Stomach (tissue), 9 donors: ENCODE results near the gene CAVIN2. TPM values are rescaled to one million over a fixed set of nuclear protein-coding genes. Genes with fewer than 3 reads are reported as not detected.

Experiments used
- DNase-seq, 2 donors: peaks; one replicate each; pipeline versions ENCODE4 v3.0.0 to v3.0.0-alpha.2; 2013 to 2019
- H3K27ac ChIP-seq, 5 donors: fragments of 200-600 bp in 4 of 5; sonication (generic) in 4 of 5; one replicate each; pipeline ENCODE4 v1.5.1; 2013 to 2019; ENCODE audit warnings: mild to moderate bottlenecking in 1 of 5, moderate library complexity in 1 of 5
- H3K27me3 ChIP-seq, 3 donors: fragments of 200-600 bp; sonication (generic); one replicate each; pipeline ENCODE4 v1.5.1; 2017 to 2019; ENCODE audit warnings: mixed run types in 1 of 3
- H3K36me3 ChIP-seq, 4 donors: fragments of 200-600 bp; sonication (generic); 1 replicate in 3 of 4; 2 replicates in 1 of 4; pipeline ENCODE4 v1.5.1; 2016 to 2019
- H3K4me1 ChIP-seq, 4 donors: fragments of 200-600 bp; sonication (generic); one replicate each; pipeline ENCODE4 v1.5.1; 2016 to 2019
- H3K4me3 ChIP-seq, 4 donors: fragments of 200-600 bp; sonication (generic) in 3 of 4; one replicate each; pipeline ENCODE4 v1.5.1; 2016 to 2019; ENCODE audit warnings: mild to moderate bottlenecking in 1 of 4
- H3K9me3 ChIP-seq, 4 donors: fragments of 200-600 bp; sonication (generic); one replicate each; pipeline ENCODE4 v1.5.1; 2016 to 2019
- EP300 ChIP-seq: sonication (generic); formaldehyde crosslinking; IDR thresholded peaks from one replicate; pipeline ENCODE4 v1.6.1; 2017; ENCODE audit warnings: antibody characterized with exemption
- POLR2A ChIP-seq, 4 donors: fragments of 450-650 bp; IDR thresholded peaks; one replicate each; pipeline ENCODE4 v1.6.1; 2016; ENCODE audit warnings: antibody characterized with exemption in 4 of 4, control low read depth in 2 of 4, mild to moderate bottlenecking in 1 of 4, moderate library complexity in 1 of 4
- POLR2AphosphoS5 ChIP-seq, 3 donors: sonication (generic); formaldehyde crosslinking; IDR thresholded peaks; one replicate each; pipeline ENCODE4 v1.6.1; 2016; ENCODE audit warnings: antibody characterized with exemption in 3 of 3
- WGBS, 5 donors: extraction: QIAGEN DNeasy Blood & Tissue Kit in 3 of 5; methylation state at CpG; one replicate each; pipeline versions ENCODE4 v1.1.5 to v1.1.7; 2013 to 2018; 5-methylcytosine and 5-hydroxymethylcytosine counted together
- intact Hi-C: fragments of 100-400 bp; cut with DNase I; formaldehyde crosslinking; loops from one replicate; pipeline ENCODE4 v1.15.1; 2023; ENCODE audit warnings: low total_unique reads
- polyA plus RNA-seq, 3 donors: library from polyadenylated mRNA; stranded (reverse); fragments of 200-250 nt; gene quantifications; one replicate each; pipeline ENCODE4 v1.2.3, GENCODE V29; 2013
- total RNA-seq, 5 donors: library from RNA; depleted of rRNA; stranded (reverse); fragments of >200 nt; gene quantifications; one replicate each; pipeline versions ENCODE4 v1.1.0 to v1.2.3, GENCODE V29; 2014 to 2016
- TF ChIP-seq, protein P1 (sequence below), 7 experiments: fragments of 450-650 bp in 4 of 7; fragments of 200-600 bp in 3 of 7; sonication (generic) in 3 of 7; IDR thresholded peaks; one replicate each; pipeline ENCODE4 v1.5.1; 2016 to 2019; ENCODE audit warnings: antibody characterized with exemption in 7 of 7, control low read depth in 2 of 7, mild to moderate bottlenecking in 1 of 7
- donor health status: healthy with polysubstance abuse.
- donor health status: Bipolar disorder and iron deficiency.
- donor health status: healthy.

Gene CAVIN2
- total and polyA plus RNA-seq, 8 donors = 5.8 to 46.3 (median 13.7) TPM

- peaks cover 0 to 16% (median 7%) of the 10 kb centered on the region in 4 donors for H3K4me1 ChIP-seq
- peaks cover 0 to 19% (median 11%) of the 10 kb centered on the region in 4 donors for H3K36me3 ChIP-seq
- 80 to 96% (median 93%) methylated on average over 4 of the region's 4 CpGs for WGBS, 5 donors
- TF ChIP-seq, protein P1, sequence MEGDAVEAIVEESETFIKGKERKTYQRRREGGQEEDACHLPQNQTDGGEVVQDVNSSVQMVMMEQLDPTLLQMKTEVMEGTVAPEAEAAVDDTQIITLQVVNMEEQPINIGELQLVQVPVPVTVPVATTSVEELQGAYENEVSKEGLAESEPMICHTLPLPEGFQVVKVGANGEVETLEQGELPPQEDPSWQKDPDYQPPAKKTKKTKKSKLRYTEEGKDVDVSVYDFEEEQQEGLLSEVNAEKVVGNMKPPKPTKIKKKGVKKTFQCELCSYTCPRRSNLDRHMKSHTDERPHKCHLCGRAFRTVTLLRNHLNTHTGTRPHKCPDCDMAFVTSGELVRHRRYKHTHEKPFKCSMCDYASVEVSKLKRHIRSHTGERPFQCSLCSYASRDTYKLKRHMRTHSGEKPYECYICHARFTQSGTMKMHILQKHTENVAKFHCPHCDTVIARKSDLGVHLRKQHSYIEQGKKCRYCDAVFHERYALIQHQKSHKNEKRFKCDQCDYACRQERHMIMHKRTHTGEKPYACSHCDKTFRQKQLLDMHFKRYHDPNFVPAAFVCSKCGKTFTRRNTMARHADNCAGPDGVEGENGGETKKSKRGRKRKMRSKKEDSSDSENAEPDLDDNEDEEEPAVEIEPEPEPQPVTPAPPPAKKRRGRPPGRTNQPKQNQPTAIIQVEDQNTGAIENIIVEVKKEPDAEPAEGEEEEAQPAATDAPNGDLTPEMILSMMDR (IDR thresholded peaks at IDR 0.05) = no peak
- TF ChIP-seq POLR2A (IDR thresholded peaks at IDR 0.05) (no peak), EP300 (no peak), POLR2AphosphoS5 (IDR thresholded peaks at IDR 0.05) (no peak)
- intact Hi-C loops = no loop called here
- no peaks in the 10 kb centered on the region for H3K27me3 ChIP-seq
- no peak for DNase-seq
- no peak overlapping the region for H3K4me3 ChIP-seq
- no peak overlapping the region for H3K27ac ChIP-seq
- no peaks in the 10 kb centered on the region for H3K9me3 ChIP-seq
These were observed 8.4 kb downstream of the CAVIN2 start for GRCh38 chr2:191838526-191838925.

DNA sequence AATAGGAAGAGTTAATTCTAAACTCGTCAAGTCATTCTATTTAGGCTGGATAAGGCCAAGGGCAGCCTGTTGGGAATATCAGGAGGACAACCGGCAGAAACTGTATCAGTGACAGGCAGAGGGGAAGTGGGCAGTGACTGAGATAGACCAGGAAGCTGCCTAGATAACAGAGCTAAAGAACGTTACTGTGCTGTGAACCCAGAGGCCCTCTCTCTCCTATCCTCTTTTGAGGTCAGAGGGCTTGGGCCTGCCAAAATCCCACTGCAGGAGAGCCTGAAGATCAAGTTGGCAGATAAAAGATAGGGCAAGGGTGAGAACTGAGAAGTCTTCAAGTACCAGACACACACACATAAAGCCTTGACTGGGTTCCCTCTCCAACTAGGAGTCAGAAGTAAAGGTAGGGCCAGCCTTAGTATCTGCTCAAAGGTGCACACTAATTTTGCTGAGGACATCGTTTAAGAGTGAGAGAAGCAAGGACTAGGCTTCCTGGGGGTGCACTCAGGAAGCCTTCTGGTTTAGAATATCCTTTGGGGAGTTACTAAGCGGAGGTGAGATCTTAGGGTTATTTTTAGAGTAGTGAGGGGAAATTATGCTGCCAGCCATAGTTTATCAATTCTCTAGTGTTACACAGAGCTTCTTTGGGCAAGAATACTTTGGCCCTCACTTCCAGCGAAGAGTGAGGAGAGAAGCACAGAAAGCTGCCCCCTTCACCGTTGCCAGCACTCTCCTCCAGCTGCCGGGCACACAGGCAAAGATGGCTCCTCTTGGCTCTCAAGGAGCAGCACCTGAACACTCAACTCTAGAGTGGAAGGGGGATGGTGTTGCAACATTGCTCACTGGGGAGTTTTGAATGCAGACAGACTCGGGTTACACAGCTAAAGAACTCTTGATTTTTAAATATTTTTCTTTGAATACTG, 9.8 kb downstream of the CAVIN2 start:
- Histone ChIP-seq H3K9me3 (no peaks in the 10 kb centered on the region), H3K4me3 (no peak overlapping the region), H3K27me3 (no peaks in the 10 kb centered on the region), H3K36me3 (peaks cover 0 to 19% (median 11%) of the 10 kb centered on the region in 4 donors), H3K27ac (peak overlapping the region in 1 of 5 donors; percentile 6), H3K4me1 (peaks cover 0 to 16% (median 7%) of the 10 kb centered on the region in 4 donors)
- TF ChIP-seq, protein P1 (IDR thresholded peaks at IDR 0.05) = no peak
- no peak for TF ChIP-seq POLR2A (IDR thresholded peaks at IDR 0.05)
- intact Hi-C loops = no loop called here
- WGBS, 5 donors = 68 to 77% (median 75%) methylated on average over 9 of the region's 9 CpGs
- DNase-seq = no peak

DNA sequence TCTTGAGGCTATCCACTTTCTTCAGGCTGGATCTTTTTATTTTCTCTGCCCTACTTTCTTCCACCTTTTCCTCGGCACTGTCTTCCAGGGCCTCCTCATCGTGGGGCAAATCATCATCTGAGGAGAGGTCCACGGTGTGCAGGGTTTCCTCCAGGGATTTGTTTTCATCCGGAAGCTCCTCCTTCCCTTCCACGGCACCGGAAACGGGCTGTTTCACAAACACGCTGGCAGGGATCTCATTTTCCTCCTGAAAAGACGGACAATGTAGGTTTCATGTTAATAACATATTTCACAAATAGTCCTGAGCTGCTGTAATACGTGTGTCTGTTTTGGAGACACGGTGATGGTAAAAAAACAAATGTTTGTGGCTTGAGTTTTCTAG, 10.4 kb downstream of the CAVIN2 start:
- intact Hi-C loops = no loop called here
- Histone ChIP-seq H3K4me1 (peaks cover 0 to 16% (median 7%) of the 10 kb centered on the region in 4 donors), H3K9me3 (no peaks in the 10 kb centered on the region), H3K36me3 (peaks cover 0 to 19% (median 11%) of the 10 kb centered on the region in 4 donors), H3K27ac (peak overlapping the region in 1 of 5 donors; percentile 6), H3K4me3 (no peak overlapping the region), H3K27me3 (no peaks in the 10 kb centered on the region)
- TF ChIP-seq, protein P1 (IDR thresholded peaks at IDR 0.05) = no peak
- TF ChIP-seq POLR2A (IDR thresholded peaks at IDR 0.05) (no peak), POLR2AphosphoS5 (IDR thresholded peaks at IDR 0.05) (no peak), EP300 (no peak)
- no peak for DNase-seq
- WGBS, 5 donors = 81 to 91% (median 88%) methylated on average over 11 of the region's 11 CpGs

DNA sequence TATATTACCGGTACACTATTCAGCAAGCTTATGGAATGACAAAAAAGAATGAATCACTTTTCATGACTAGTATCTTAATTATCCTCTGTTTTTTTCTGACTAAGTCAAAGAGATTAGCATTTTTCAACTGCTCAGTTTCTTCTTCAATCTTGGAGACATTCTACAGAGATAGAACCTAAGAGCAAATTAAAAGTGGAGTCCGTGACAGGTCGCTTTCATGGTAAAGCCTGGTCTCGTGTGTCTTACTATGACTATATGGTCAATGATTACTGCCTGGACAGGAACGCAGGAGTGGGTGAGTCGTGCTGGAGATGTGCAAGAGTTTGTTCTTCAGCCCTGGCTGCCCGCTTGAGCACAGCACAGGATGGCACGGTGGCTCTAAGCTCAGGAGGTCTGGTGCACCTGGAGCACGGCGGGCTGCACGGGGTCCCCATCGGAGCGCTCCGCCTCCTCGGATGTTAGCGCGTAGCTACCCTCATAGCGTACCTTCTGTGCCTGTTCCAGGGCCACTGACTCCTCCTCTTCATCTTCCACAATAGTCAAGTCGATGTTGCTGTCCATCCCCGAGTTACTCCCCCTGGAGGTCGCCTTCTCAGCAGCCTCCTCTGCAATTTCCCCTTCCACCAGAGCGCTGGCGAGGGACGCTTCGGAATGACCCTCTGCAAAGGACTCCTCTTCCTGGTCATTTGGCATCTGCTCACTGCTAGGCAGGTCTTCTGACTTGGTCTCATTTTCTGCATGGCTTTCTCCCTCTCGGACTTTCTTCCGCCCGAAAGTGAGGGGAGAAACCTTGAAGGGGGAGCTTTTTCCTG, 11.1 kb downstream of the CAVIN2 start:
- Histone ChIP-seq H3K27ac (no peak overlapping the region), H3K4me3 (no peak overlapping the region), H3K9me3 (no peaks in the 10 kb centered on the region), H3K4me1 (peaks cover 0 to 16% (median 6%) of the 10 kb centered on the region in 4 donors), H3K36me3 (peaks cover 0 to 19% (median 11%) of the 10 kb centered on the region in 4 donors), H3K27me3 (no peaks in the 10 kb centered on the region)
- TF ChIP-seq, protein P1 (IDR thresholded peaks at IDR 0.05) = no peak
- TF ChIP-seq POLR2AphosphoS5 (IDR thresholded peaks at IDR 0.05) (no peak), POLR2A (IDR thresholded peaks at IDR 0.05) (no peak), EP300 (no peak)
- no peak for DNase-seq
- intact Hi-C loops = no loop called here
- WGBS, 5 donors = 92 to 97% (median 95%) methylated on average over 28 of the region's 28 CpGs
